Thyroid gland (tissue), 4 donors: Measurements from ENCODE around the gene RASA1. TPM values are rescaled to one million over a fixed set of nuclear protein-coding genes. Genes with fewer than 3 reads are reported as not detected.
"Not testable (repeated sequence)": the region's sequence is repeated elsewhere in the genome, so short reads cannot be mapped to it uniquely, and the experiment has no call there.

Source experiments
- DNase-seq, 2 donors: peaks; one replicate each; pipeline ENCODE4 v3.0.0-alpha.2; 2019
- H3K27ac ChIP-seq, 3 donors: fragments of 200-600 bp; sonication (generic); 1 replicate in 2 of 3; 2 replicates in 1 of 3; pipeline ENCODE4 v1.5.1; 2016 to 2019; ENCODE audit warnings: mild to moderate bottlenecking in 1 of 3, moderate library complexity in 1 of 3
- H3K27me3 ChIP-seq: fragments of 200-600 bp; sonication (generic); one replicate; pipeline ENCODE4 v1.5.1; 2019
- H3K36me3 ChIP-seq, 2 donors: fragments of 200-600 bp; sonication (generic); one replicate each; pipeline ENCODE4 v1.5.1; 2016 to 2019
- H3K4me1 ChIP-seq, 2 donors: fragments of 200-600 bp; sonication (generic); one replicate each; pipeline ENCODE4 v1.5.1; 2017 to 2019
- H3K4me3 ChIP-seq, 3 donors: fragments of 200-600 bp; sonication (generic); replicated peaks in 1 of 3; 1 replicate in 2 of 3; 2 replicates in 1 of 3; pipeline ENCODE4 v1.5.1; 2016; ENCODE audit warnings: mild to moderate bottlenecking in 1 of 3
- H3K9me3 ChIP-seq: fragments of 200-600 bp; sonication (generic); one replicate; pipeline ENCODE4 v1.5.1; 2017
- CTCF ChIP-seq, 6 experiments: fragments of 200-600 bp in 3 of 6; fragments of 450-650 bp in 3 of 6; sonication (generic) in 3 of 6; IDR thresholded peaks; one replicate each; pipeline ENCODE4 v1.5.1; 2016 to 2019; ENCODE audit warnings: antibody characterized with exemption in 6 of 6, mild to moderate bottlenecking in 2 of 6, inconsistent platforms in 1 of 6, moderate library complexity in 1 of 6
- POLR2A ChIP-seq, 2 donors: fragments of 450-650 bp; IDR thresholded peaks; one replicate each; pipeline ENCODE4 v1.6.1; 2017; ENCODE audit warnings: antibody characterized with exemption in 2 of 2, mild to moderate bottlenecking in 2 of 2, moderate library complexity in 1 of 2
- WGBS, 2 donors: methylation state at CpG; one replicate each; pipeline ENCODE4 v1.1.5; 2017; 5-methylcytosine and 5-hydroxymethylcytosine counted together
- intact Hi-C: fragments of 100-400 bp; cut with DNase I; formaldehyde crosslinking; loops from one replicate; pipeline ENCODE4 v1.15.1; 2023
- total RNA-seq, 4 donors: library from RNA; depleted of rRNA; stranded (reverse); fragments of >200 nt; gene quantifications; one replicate each; pipeline ENCODE4 v1.2.3, GENCODE V29; 2016

RASA1 gene
- total RNA-seq, 4 donors from 2014 or later = 45.2 to 57.1 (median 52.8) TPM

GRCh38 chr5:87278590-87279100 lies 11.0 kb downstream of the RASA1 start:
- peaks cover 3 to 14% of the 10 kb centered on the region in 2 donors for H3K4me1 ChIP-seq
- DNase-seq = no peak
- H3K36me3 ChIP-seq = no peaks in the 10 kb centered on the region
- TF ChIP-seq CTCF (IDR thresholded peaks at IDR 0.05) = no peak
- TF ChIP-seq POLR2A (IDR thresholded peaks at IDR 0.05) = no peak
- no peaks in the 10 kb centered on the region for H3K9me3 ChIP-seq
- H3K27me3 ChIP-seq = no peaks in the 10 kb centered on the region
- WGBS, 2 donors = 94 to 99% methylated on average over 4 of the region's 4 CpGs
- intact Hi-C loops = no loop called here
- H3K27ac ChIP-seq = no peak overlapping the region
- H3K4me3 ChIP-seq = no peak overlapping the region

- Histone ChIP-seq H3K36me3 (no peaks in the 10 kb centered on the region), H3K4me3 (no peak overlapping the region), H3K4me1 (no peaks in the 10 kb centered on the region), H3K9me3 (no peaks in the 10 kb centered on the region), H3K27me3 (no peaks in the 10 kb centered on the region), H3K27ac (no peak overlapping the region)
- intact Hi-C loops = no loop called here
- DNase-seq = no peak
- WGBS, 2 donors = 89 to 91% methylated on average over 2 of the region's 2 CpGs
- TF ChIP-seq POLR2A (IDR thresholded peaks at IDR 0.05) (no peak), CTCF (IDR thresholded peaks at IDR 0.05) (no peak)
These were observed 14.6 kb downstream of the RASA1 start for GRCh38 chr5:87282269-87282668.

- H3K27ac ChIP-seq, intact Hi-C loops: not testable (repeated sequence)
- 96% methylated on average over 4 of the region's 4 CpGs for WGBS, 2 donors
These were observed 19.6 kb downstream of the RASA1 start for GRCh38 chr5:87287266-87287665.

GRCh38 chr5:87298692-87299362 lies 31.1 kb downstream of the RASA1 start:
- H3K4me1 ChIP-seq = peaks cover 6 to 8% of the 10 kb centered on the region in 2 donors
- no peak for TF ChIP-seq CTCF (IDR thresholded peaks at IDR 0.05)
- no peak for TF ChIP-seq POLR2A (IDR thresholded peaks at IDR 0.05)
- DNase-seq = no peak
- no peak overlapping the region for H3K27ac ChIP-seq
- H3K27me3 ChIP-seq = no peaks in the 10 kb centered on the region
- 91 to 93% methylated on average over 5 of the region's 5 CpGs for WGBS, 2 donors
- H3K4me3 ChIP-seq = no peak overlapping the region
- no peaks in the 10 kb centered on the region for H3K36me3 ChIP-seq
- intact Hi-C loops = no loop called here
- no peaks in the 10 kb centered on the region for H3K9me3 ChIP-seq

More at GRCh38 chr5:87287266-87287665, 19.6 kb downstream of the RASA1 start:
- H3K4me3 ChIP-seq, H3K9me3 ChIP-seq, H3K27me3 ChIP-seq, DNase-seq, H3K36me3 ChIP-seq, H3K4me1 ChIP-seq: not testable (repeated sequence)

- intact Hi-C loops = no loop called here
- Histone ChIP-seq H3K9me3 (no peaks in the 10 kb centered on the region), H3K36me3 (no peaks in the 10 kb centered on the region), H3K4me3 (no peak overlapping the region), H3K27me3 (no peaks in the 10 kb centered on the region), H3K27ac (no peak overlapping the region), H3K4me1 (peaks cover 6 to 8% of the 10 kb centered on the region in 2 donors)
- WGBS, 2 donors = 96 to 98% methylated on average over 6 of the region's 6 CpGs
- no peak for DNase-seq
- TF ChIP-seq CTCF (IDR thresholded peaks at IDR 0.05) (no peak), POLR2A (IDR thresholded peaks at IDR 0.05) (no peak)
These were observed 32.5 kb downstream of the RASA1 start for GRCh38 chr5:87300176-87300575.
